Measurements from ENCODE around the gene CEP85L.

CEP85L gene

GRCh38 chr6:118536478-118536877 is 114.9 kb downstream of the CEP85L start:
- no peaks in the 10 kb centered on the region; the same call in 1 of the 2 replicates for H3K36me3 ChIP-seq (ENCODE audit: control insufficient read depth, insufficient read depth, low read length)
- H3K27me3 ChIP-seq (replicated peaks; ENCODE audit: control insufficient read depth, insufficient read depth, low read length) = no peaks in the 10 kb centered on the region
- TF ChIP-seq CTCF (IDR thresholded peaks at IDR 0.05; ENCODE audit: insufficient read depth, low read length, poor library complexity, severe bottlenecking) = no peak
- DNase-seq (ENCODE audit: extremely low read depth, insufficient read length) = no peak
- no peak overlapping the region for H3K4me3 ChIP-seq (replicated peaks; ENCODE audit: low read depth, low read length)

- no peak for DNase-seq (ENCODE audit: extremely low read depth, insufficient read length)
- Histone ChIP-seq H3K27me3 (replicated peaks; ENCODE audit: control insufficient read depth, insufficient read depth, low read length) (no peaks in the 10 kb centered on the region), H3K4me3 (replicated peaks; ENCODE audit: low read depth, low read length) (no peak overlapping the region), H3K36me3 (ENCODE audit: control insufficient read depth, insufficient read depth, low read length) (no peaks in the 10 kb centered on the region; the same call in 1 of the 2 replicates)
- TF ChIP-seq CTCF (IDR thresholded peaks at IDR 0.05; ENCODE audit: insufficient read depth, low read length, poor library complexity, severe bottlenecking) = no peak
Observed at GRCh38 chr6:118535176-118535844, 116.1 kb downstream of the CEP85L start.

- no peak overlapping the region for H3K4me3 ChIP-seq (replicated peaks; ENCODE audit: low read depth, low read length)
- no peaks in the 10 kb centered on the region; the same call in 1 of the 2 replicates for H3K36me3 ChIP-seq (ENCODE audit: control insufficient read depth, insufficient read depth, low read length)
- no peak for DNase-seq (ENCODE audit: extremely low read depth, insufficient read length)
- no peak for TF ChIP-seq CTCF (IDR thresholded peaks at IDR 0.05; ENCODE audit: insufficient read depth, low read length, poor library complexity, severe bottlenecking)
- H3K27me3 ChIP-seq (replicated peaks; ENCODE audit: control insufficient read depth, insufficient read depth, low read length) = no peaks in the 10 kb centered on the region
Observed at GRCh38 chr6:118530942-118531341, 120.4 kb downstream of the CEP85L start.

- Histone ChIP-seq H3K4me3 (replicated peaks; ENCODE audit: low read depth, low read length) (no peak overlapping the region), H3K36me3 (ENCODE audit: control insufficient read depth, insufficient read depth, low read length) (no peaks in the 10 kb centered on the region), H3K27me3 (replicated peaks; ENCODE audit: control insufficient read depth, insufficient read depth, low read length) (no peaks in the 10 kb centered on the region)
- no peak for DNase-seq (ENCODE audit: extremely low read depth, insufficient read length)
- TF ChIP-seq CTCF (IDR thresholded peaks at IDR 0.05; ENCODE audit: insufficient read depth, low read length, poor library complexity, severe bottlenecking) = no peak
Observed at GRCh38 chr6:118529756-118530155, 121.6 kb downstream of the CEP85L start.

- H3K36me3 ChIP-seq (ENCODE audit: control insufficient read depth, insufficient read depth, low read length) = no peaks in the 10 kb centered on the region
- TF ChIP-seq CTCF (IDR thresholded peaks at IDR 0.05; ENCODE audit: insufficient read depth, low read length, poor library complexity, severe bottlenecking) = no peak
- no peak for DNase-seq (ENCODE audit: extremely low read depth, insufficient read length)
Observed at GRCh38 chr6:118528129-118528528, 123.3 kb downstream of the CEP85L start.

More at GRCh38 chr6:118528129-118528528, 123.3 kb downstream of the CEP85L start:
- no peaks in the 10 kb centered on the region for H3K27me3 ChIP-seq (replicated peaks; ENCODE audit: control insufficient read depth, insufficient read depth, low read length)
- H3K4me3 ChIP-seq (replicated peaks; ENCODE audit: low read depth, low read length) = no peak overlapping the region
